Parathyroid adenoma (tissue), 2 donors: ENCODE measurements around the gene CLCN2.

ENCODE experiments used
- H2AFZ ChIP-seq: fragments of 300-600 bp; sonication (generic); one replicate; pipeline ENCODE4 v1.7.0; 2017; ENCODE audit warnings: antibody characterized with exemption, mild to moderate bottlenecking
- H3K27ac ChIP-seq: fragments of 300-600 bp; sonication (generic); one replicate; pipeline ENCODE4 v1.7.0; 2017
- H3K27me3 ChIP-seq: fragments of 300-600 bp; sonication (generic); one replicate; pipeline ENCODE4 v1.7.0; 2017; ENCODE audit warnings: low read length; ENCODE audit not compliant: control insufficient read depth, insufficient read depth
- H3K36me3 ChIP-seq: fragments of 300-600 bp; sonication (generic); one replicate; pipeline ENCODE4 v1.7.0; 2017; ENCODE audit warnings: low read length; ENCODE audit not compliant: control insufficient read depth, insufficient read depth
- H3K4me1 ChIP-seq: fragments of 300-600 bp; sonication (generic); one replicate; pipeline ENCODE4 v1.7.0; 2017; ENCODE audit warnings: control low read depth
- H3K4me2 ChIP-seq: fragments of 300-600 bp; sonication (generic); one replicate; pipeline ENCODE4 v1.7.0; 2017; ENCODE audit warnings: low read length
- H3K4me3 ChIP-seq: fragments of 300-600 bp; sonication (generic); one replicate; pipeline ENCODE4 v1.7.0; 2017; ENCODE audit warnings: low read depth, low read length
- H3K79me2 ChIP-seq: fragments of 300-600 bp; sonication (generic); one replicate; pipeline ENCODE4 v1.7.0; 2017; ENCODE audit warnings: control low read depth
- H3K9ac ChIP-seq: fragments of 300-600 bp; sonication (generic); one replicate; pipeline ENCODE4 v1.7.0; 2017; ENCODE audit warnings: mild to moderate bottlenecking
- H3K9me3 ChIP-seq: fragments of 300-600 bp; sonication (generic); one replicate; pipeline ENCODE4 v1.7.0; 2017; ENCODE audit warnings: low read length; ENCODE audit not compliant: control insufficient read depth
- CTCF ChIP-seq: fragments of 300-600 bp; sonication (generic); IDR thresholded peaks from one replicate; pipeline ENCODE4 v1.7.0; 2017; ENCODE audit warnings: antibody characterized with exemption, mild to moderate bottlenecking
- donor health status: primary hyperparathyroidism.

CLCN2 gene

GRCh38 chr3:184360929-184361531 lies 375 bp downstream of the CLCN2 start:
- H3K4me1 ChIP-seq = peaks cover 16% of the 10 kb centered on the region
- peaks cover 12% of the 10 kb centered on the region for H3K79me2 ChIP-seq
- H3K9ac ChIP-seq = peak overlapping the region; percentile 28
- H3K4me2 ChIP-seq = peak overlapping the region; percentile 83
- H3K27me3 ChIP-seq = no peaks in the 10 kb centered on the region
- H3K36me3 ChIP-seq = no peaks in the 10 kb centered on the region
- H3K27ac ChIP-seq = peak overlapping the region; percentile 100
- H2AFZ ChIP-seq = peak overlapping the region; percentile 97
- peak overlapping the region; percentile 68 for H3K4me3 ChIP-seq
- no peaks in the 10 kb centered on the region for H3K9me3 ChIP-seq
- no peak for TF ChIP-seq CTCF

- Histone ChIP-seq H2AFZ (no peak overlapping the region), H3K79me2 (peaks cover 12% of the 10 kb centered on the region), H3K27me3 (no peaks in the 10 kb centered on the region), H3K9me3 (no peaks in the 10 kb centered on the region), H3K27ac (no peak overlapping the region), H3K4me1 (peaks cover 16% of the 10 kb centered on the region), H3K9ac (peak overlapping the region; percentile 28), H3K4me3 (peak overlapping the region; percentile 68), H3K36me3 (no peaks in the 10 kb centered on the region), H3K4me2 (peak overlapping the region; percentile 83)
- no peak for TF ChIP-seq CTCF
Observed at GRCh38 chr3:184360070-184360928, 1.1 kb downstream of the CLCN2 start.

GRCh38 chr3:184359610-184360009 lies 1.8 kb downstream of the CLCN2 start:
- Histone ChIP-seq H3K79me2 (peaks cover 12% of the 10 kb centered on the region), H3K4me3 (no peak overlapping the region), H3K9me3 (no peaks in the 10 kb centered on the region), H3K36me3 (no peaks in the 10 kb centered on the region), H3K27me3 (no peaks in the 10 kb centered on the region), H3K4me1 (peaks cover 14% of the 10 kb centered on the region), H3K9ac (no peak overlapping the region), H2AFZ (no peak overlapping the region), H3K4me2 (no peak overlapping the region), H3K27ac (no peak overlapping the region)
- TF ChIP-seq CTCF = no peak

- no peak overlapping the region for H3K9ac ChIP-seq
Observed at GRCh38 chr3:184358921-184359350, 2.5 kb downstream of the CLCN2 start.

More at GRCh38 chr3:184358921-184359350, 2.5 kb downstream of the CLCN2 start:
- Histone ChIP-seq H3K36me3 (no peaks in the 10 kb centered on the region), H3K4me1 (peaks cover 7% of the 10 kb centered on the region), H2AFZ (no peak overlapping the region), H3K27me3 (no peaks in the 10 kb centered on the region), H3K4me3 (no peak overlapping the region), H3K9me3 (no peaks in the 10 kb centered on the region), H3K27ac (no peak overlapping the region), H3K79me2 (peaks cover 8% of the 10 kb centered on the region), H3K4me2 (no peak overlapping the region)
- no peak for TF ChIP-seq CTCF
